Dermis microvascular lymphatic vessel endothelial cell (primary cell): ENCODE data around the gene CLDN3. TPM values are rescaled to one million over a fixed set of nuclear protein-coding genes. Genes with fewer than 3 reads are reported as not detected.

Experiments
- DNase-seq, 2 donors: peaks; one replicate each; pipeline versions ENCODE4 v3.0.0 to v3.0.0-alpha.2; 2010; ENCODE audit warnings: low read depth in 2 of 2
- total RNA-seq: library from RNA; depleted of rRNA; stranded (reverse); fragments of >200 nt; gene quantifications from 2 replicates; pipeline ENCODE4 v1.2.1, GENCODE V29; 2014

The CLDN3 gene
- total RNA-seq, 1 donor from 2014 or later: 0.26 TPM

- DNase-seq: no peak
These were observed 995 bp upstream of the CLDN3 start for GRCh38 chr7:73770860-73771670.

DNA sequence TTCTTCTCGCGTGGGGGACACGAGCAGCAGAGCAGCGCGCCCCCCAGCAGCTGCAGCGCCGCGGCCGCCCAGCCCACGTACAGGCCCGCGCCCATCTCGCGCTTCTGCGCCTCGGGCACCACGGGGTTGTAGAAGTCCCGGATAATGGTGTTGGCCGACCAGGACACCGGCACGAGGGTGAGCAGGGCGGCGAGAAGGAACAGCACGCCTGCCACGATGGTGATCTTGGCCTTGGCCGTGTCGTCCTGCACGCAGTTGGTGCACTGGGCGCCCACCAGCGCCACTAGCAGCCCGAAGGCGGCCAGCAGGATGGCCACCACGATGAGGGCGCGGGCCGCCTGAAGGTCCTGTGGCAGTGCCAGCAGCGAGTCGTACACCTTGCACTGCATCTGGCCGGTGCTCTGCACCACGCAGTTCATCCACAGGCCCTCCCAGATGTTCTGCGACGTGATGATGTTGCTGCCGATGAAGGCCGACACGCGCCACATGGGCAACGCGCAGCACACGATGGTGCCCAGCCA, 529 bp downstream of the CLDN3 start:
- no peak for DNase-seq

DNA sequence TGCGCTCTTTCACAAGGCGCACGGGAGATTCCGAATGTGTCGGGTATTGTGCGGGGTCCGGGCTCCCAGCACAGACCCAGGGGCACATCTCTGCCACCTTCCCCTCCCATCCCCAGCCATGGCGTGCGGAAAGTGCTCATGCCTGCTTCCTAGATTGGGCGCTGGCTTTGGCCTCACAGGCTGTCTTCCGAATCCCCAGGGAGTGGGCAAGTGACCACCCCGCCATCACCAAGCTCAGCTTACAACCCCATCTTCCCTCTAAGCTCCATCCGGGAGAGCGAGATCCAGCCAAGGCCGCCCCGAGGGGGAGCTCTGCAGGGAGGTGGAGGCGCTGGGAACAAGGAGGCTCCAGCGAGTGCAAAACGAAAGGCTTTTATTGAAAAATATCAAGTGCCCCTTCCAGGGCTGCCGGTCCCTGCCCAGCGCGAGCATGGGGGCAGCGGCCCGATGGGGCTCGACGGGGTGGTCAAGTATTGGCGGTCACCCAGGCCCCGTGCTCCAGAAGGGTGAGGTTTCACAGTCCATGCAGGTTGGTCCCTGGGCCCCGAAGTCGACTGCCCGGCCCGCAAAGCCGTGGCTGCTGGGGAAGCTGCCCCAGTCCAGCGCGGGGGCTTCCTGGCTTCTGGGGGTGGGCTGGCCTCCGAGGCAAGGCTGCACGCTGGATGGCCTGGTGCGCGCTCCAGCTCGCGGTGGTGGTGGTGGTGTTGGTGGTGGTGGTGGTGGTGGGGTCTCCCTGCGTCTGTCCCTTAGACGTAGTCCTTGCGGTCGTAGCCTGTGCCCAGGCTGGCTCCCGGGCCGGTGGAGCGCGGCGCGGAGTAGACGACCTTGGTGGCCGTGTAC, 1.2 kb downstream of the CLDN3 start:
- DNase-seq: no peak

DNA sequence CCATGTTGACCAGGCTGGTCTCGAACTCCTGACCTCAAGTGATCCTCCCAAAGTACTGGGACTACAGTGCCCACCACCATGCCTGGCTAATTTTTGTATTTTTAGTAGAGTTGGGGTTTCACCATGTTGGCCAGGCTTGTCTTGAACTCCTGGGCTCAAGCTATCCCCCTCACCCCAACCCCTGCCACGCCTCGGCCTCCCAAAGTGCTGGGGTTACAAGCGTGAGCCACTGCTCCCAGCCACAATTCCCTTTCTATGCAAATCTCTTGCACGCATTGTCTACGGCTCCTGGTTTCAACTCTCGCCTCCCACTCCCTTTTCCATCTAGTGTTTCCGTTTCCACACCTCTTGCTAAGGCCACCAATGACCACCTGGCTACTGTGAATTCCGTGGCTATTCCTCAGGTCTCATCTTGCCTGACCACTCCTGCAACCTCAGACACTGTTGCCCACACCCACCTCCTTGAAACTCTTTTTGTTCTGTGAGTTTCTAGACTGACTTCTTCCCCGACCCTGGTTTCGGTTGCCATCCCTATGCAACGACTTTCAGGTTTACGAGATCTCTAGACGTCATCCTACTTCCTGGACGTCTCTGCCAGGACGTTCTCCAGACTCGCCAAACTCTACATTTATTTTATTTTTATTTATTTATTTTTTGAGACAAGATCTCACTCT, 3.4 kb downstream of the CLDN3 start:
- no peak for DNase-seq

DNA sequence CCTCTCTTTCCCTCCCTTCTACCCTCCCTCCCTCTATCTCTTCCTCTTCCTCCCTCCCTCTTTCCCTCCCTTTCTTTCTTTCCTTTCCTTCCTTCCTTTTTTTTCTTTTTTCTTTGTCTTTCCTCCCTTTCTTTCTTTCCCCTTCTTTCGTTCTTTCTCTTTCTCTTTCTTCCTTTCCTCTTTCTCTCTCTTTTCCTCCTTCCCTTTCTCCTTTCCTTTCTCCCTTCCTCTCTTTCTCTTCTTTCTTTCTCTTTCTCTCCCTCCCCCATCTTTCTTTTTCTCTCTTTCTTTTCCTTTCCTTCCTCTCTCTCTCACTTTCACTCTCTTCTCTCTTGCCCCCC, 7.4 kb downstream of the CLDN3 start:
- DNase-seq: no peak

- no peak for DNase-seq
These were observed 8.0 kb downstream of the CLDN3 start for GRCh38 chr7:73761854-73762658.

DNA sequence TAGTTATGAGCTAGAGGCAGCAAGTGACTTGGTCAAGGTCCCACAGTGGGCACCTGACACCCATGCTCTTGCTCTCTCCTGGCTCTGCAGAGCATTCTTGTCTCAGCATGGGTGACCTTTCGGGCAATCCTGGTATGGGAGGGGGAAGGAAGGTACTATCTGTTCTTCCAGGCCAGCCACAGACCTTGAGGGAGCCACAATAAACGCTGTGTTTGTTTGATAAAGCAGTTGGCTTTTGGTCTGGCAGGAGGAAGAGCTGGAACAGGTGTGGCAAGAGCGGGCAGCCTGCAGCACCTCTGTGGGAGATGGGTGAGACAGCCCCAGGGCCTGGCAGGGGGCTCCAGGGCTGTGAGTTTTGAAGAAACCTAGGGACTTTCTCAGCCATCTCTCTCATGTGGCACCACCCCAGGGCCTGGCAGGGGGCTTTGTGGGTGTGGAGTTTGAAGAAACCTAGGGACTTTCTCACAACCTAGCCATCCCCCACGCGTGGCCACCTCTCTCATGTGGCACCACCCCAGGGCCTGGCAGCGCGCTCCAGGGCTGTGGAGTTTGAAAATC, 11.4 kb downstream of the CLDN3 start:
- no peak for DNase-seq

DNA sequence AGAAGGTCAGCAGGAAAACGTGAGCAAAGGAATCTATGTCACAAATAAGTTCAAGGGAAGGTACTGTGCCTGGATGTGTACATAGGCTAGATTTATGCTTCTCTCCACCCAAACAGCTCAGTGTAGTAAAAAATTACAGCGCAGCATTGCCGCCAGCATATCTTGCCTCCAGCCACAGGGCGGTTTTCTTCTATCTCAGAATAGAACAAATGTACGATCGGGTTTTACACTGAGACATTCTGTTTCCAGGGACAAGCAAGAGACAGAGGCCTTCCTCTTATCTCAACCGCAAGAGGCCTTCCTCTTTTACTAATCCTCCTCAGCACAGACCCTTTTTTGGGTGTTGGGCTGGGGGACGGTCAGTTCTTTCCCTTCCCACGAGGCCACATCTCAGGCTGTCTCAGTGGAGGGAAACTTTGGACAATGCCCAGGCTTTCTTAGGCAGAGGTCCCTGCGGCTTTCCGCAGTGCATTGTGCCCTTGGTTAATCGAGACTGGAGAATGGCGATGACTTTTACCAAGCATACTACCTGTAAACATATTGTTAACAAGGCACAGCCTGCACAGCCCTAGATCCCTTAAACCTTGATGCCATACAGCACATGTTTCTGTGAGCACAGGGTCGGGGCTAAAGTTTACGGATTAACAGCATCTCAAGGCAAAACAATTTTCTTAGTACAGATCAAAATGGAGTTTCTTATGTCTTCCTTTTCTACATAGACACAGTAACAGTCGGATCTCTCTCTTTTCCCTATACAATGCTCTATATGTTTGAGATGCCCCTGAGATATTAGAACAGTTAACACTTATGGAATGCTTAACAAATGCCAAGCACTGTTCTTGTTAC, 19.9 kb downstream of the CLDN3 start:
- no peak for DNase-seq

DNA sequence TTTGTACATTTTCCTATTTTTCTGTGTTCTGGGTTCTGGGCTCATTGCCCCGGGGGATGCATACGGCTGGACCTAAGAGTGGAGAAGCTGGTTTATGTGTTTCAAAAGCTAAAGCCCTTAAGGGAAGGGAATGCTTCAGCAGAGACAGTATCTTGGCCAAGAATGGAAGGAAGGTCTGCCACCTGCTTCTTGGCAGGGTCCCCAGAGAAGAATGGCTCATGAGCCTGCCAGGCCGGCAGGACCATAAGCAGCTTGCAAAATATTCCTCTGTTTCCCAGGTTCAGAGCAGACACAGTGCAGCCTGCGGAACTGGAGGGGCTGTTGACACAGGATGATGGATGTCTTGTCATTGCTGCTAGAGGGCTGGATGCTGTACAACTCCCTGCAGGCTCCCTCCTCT, 23.7 kb downstream of the CLDN3 start:
- no peak for DNase-seq

DNA sequence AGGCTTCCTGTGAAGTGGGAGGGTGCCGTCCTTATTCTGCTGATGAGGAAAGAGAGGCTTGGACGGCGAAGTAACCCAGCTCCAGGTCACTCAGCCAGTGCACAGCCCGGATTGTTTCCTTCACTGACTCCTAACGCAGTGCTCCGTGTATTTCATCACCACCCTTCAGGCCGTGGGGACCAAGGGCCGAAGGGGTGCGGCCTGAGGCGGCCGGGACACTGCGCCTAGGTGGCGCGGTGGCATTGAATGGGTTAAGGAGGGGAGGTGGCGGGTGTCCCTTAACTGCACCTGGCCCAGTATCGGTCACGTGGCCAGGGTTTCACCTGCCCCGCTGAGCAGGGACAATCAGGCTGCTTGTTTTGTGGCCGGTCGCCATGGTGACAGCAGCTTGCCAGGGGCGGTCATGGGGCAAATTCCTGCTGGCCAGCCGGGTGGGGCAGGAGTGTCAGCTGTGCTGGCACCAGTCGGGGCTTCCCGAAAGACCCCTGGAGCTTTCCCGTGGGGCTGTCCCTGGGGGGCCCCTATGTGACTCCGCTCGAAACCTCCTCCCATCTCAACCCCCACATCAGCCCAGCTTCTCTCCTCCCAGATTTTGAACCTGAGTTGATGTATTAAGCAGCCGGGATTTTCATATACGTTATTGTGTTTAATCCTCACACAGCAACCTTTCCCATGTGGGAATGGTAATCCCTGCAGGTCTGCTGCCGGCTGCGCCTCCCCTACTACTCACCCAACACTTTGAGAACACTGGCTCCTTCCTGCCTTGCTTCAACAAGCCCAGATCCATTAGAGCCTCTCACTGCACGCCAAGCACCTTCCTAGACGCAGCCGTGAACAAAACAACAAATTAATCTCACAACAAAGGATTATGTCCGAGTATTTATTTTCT, 27.1 kb downstream of the CLDN3 start:
- peak; percentile 26 to 73 for DNase-seq

DNA sequence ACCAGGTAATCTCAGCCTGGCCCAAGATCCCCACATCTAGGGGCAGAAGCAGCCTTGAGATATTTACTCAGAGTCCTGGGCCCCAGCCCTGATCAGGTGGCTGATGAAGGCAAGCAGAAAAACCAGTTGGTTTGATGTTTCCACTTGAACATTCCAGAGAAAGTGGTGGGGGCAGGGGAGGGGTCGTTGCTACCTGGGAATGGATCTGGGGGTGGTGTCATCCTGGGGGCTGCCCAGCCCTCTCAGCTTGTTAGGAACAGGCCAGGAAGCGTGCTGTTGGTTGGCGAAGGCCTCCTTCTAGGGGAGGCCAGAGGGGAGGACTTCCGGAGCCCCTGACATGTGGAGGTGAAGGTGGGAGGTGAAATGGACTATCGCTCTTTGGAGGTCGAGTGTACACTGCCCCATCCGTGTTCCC, 27.7 kb downstream of the CLDN3 start:
- DNase-seq: no peak

DNA sequence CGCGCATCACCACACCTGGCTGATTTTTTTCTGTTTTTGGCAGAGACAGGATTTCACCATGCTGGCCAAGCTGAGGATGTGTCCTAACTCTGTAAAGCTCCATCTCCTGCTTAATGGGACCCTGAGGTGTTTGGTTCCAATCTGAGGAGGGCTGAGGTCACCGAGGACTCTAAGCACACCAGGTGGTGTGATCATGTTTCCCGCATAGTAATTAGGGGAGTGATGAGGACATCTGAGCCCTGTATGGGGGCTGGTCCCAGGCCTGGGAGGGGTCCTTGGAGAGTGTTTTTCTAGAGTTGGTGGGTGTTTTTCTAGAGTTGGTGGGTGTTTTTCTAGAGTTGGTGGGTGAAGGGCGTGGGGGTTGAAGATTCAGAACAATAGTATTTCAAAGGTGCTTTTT, 28.5 kb downstream of the CLDN3 start:
- no peak for DNase-seq

GRCh38 chr7:73740771-73741170, 29.3 kb downstream of the CLDN3 start:
- no peak for DNase-seq

DNA sequence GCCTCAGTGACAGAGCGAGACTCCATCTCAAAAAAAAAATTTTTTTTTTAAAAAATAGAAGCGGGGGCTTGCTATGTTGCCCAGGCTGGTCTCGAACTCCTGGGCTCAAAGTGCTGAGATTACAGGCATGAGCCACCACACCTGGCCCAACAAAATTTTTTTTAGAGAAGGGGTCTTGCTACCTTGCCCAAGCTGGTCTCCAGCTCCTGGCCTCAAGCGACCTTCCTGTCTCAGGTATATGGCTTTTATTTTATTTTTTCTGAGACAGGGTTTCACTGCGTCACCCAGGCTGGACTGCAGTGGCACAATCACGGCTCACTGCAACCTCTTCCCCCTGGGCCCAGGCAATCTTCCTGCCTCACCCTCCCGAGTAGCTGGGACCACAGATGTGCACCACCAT, 29.9 kb downstream of the CLDN3 start:
- no peak for DNase-seq

- no peak for DNase-seq
These were observed 30.7 kb downstream of the CLDN3 start for GRCh38 chr7:73739387-73739767.

DNA sequence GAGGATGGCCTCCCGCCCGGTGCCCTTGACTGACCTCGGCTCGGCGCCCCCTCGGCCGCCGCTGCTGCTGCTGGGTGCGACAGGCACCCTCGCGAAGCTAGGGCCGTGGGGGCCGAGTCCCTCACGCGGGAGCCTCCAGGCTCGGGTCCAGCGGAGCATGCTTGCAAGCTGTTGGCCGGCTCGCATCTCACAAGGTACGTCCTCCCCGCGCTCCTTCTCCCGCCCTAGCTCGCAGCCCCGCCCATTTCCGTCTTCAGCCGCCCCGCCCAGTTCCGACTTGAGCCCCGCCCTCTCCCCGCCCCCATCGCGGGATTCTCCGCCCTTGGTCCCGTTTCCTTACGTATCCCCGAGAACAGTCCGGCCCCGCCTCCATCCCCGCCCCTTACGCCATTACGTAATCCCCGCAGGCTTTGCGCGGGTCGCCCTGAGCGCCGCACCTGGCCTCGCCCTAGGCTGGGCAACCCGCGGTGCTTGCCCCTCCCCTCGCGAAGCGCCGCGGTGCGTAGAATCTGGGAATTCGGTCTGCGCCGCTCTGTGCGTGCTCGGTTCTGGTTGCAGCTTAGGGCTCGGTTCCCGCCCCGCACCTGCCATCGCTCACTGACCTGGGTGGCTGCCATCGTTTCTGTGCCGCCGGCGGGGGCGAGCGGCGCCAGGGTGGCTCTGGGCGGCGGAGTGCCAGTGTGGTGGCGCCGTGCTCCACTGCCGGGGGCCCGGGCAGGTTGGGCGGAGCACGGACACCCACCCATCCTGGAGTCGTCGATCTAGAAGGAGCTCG, 31.3 kb downstream of the CLDN3 start, which contains the start of gene ABHD11:
ABHD11 (minus strand) TSS at position 191 of the 775 bp plus-strand sequence; CDS start at position 159, 32 bp downstream.
- DNase-seq: peak; percentile 87 to 96

GRCh38 chr7:73738220-73738611, 31.9 kb downstream of the CLDN3 start:
- DNase-seq: peak in 1 of 2 donors; percentile 46
